HepG2 (cell line): Measurements from ENCODE around the gene ZNF334. TPM values are rescaled to one million over a fixed set of nuclear protein-coding genes. Genes with fewer than 3 reads are reported as not detected.

Source experiments
- ATAC-seq: fragments of 200-7000 bp; cut with Tn5 transposase; 3 replicates; pipeline ENCODE4 v1.9.1; 2020; ENCODE audit warnings: mild to moderate bottlenecking, moderate library complexity
- BruUV-seq: library from RNA; stranded (reverse); fragments of 400-500 nt; replicated peaks from 2 replicates; lab custom pipeline; 2021; lab: Mats Ljungman, UMichigan
- CTCF ChIA-PET: fragments of 300-600 bp; formaldehyde crosslinking; extraction: SDS; loops from one replicate; lab custom pipeline; 2021; ENCODE audit warnings: low total read pairs, inconsistent platforms, low intra/inter-chr PET ratio; lab: Yijun Ruan, JAX
- POLR2A ChIA-PET: fragments of 350-600 bp; sonication (Branson Sonifier 250); formaldehyde crosslinking; loops from one replicate; lab custom pipeline; 2020; ENCODE audit warnings: antibody characterized with exemption, inconsistent platforms; lab: Yijun Ruan, JAX
- DNase-seq: peaks from one replicate; pipeline ENCODE4 v3.0.0-alpha.2; 2015; ENCODE audit warnings: low spot score
- FAIRE-seq: peaks from 3 replicates; lab custom pipeline; 2011; peaks lifted over from hg19 to GRCh38; lab: Jason Lieb, UNC
- H2AFZ ChIP-seq: one replicate; pipeline ENCODE4 v1.6.1; 2011; ENCODE audit warnings: low read length, inconsistent platforms
- H3K27ac ChIP-seq: fragments of 300-600 bp; 3 replicates; pipeline ENCODE4 v1.8.0; 2011; ENCODE audit warnings: mixed run types, mild to moderate bottlenecking, mixed read lengths, low read length, inconsistent platforms; ENCODE audit not compliant: insufficient read depth; ENCODE audit errors: extremely low read length
- H3K27me3 ChIP-seq, 2 experiments: fragments of 200-600 bp in 1 of 2; 2 replicates in 1 of 2; 3 replicates in 1 of 2; pipeline versions ENCODE4 v1.6.0 to v1.8.0; 2011; ENCODE audit warnings: low read length in 2 of 2, mild to moderate bottlenecking in 2 of 2, moderate library complexity in 2 of 2, inconsistent platforms in 1 of 2; ENCODE audit not compliant: insufficient read depth in 2 of 2, control insufficient read depth in 1 of 2
- H3K36me3 ChIP-seq, 2 experiments: fragments of 200-600 bp in 1 of 2; replicated peaks in 1 of 2; 2 replicates in 1 of 2; 3 replicates in 1 of 2; pipeline versions ENCODE4 v1.5.1 to v1.8.0; 2011; ENCODE audit warnings: low read length in 2 of 2, inconsistent platforms in 1 of 2; ENCODE audit not compliant: insufficient read depth in 2 of 2, control insufficient read depth in 1 of 2
- H3K4me1 ChIP-seq: 2 replicates; pipeline ENCODE4 v1.5.1; 2012; ENCODE audit warnings: low read length, inconsistent platforms; ENCODE audit not compliant: insufficient read depth
- H3K4me2 ChIP-seq: 2 replicates; pipeline ENCODE4 v1.6.0; 2011; ENCODE audit warnings: low read depth, low read length, inconsistent platforms
- H3K4me3 ChIP-seq, 3 experiments: fragments of 200-600 bp in 1 of 3; sonication (generic), shearing (Covaris generic) in 1 of 3; replicated peaks in 1 of 3; 2 replicates each; pipeline ENCODE4 v1.5.1; 2011 to 2016; ENCODE audit warnings: low read length in 3 of 3, inconsistent platforms in 2 of 3, low read depth in 2 of 3, mild to moderate bottlenecking in 2 of 3, control low read depth in 1 of 3, mixed read lengths in 1 of 3; ENCODE audit not compliant: insufficient read depth in 1 of 3
- H3K79me2 ChIP-seq: one replicate; pipeline ENCODE4 v1.6.1; 2011; ENCODE audit warnings: low read length, inconsistent platforms; ENCODE audit not compliant: insufficient read depth
- H3K9ac ChIP-seq: 2 replicates; pipeline ENCODE4 v1.6.0; 2011; ENCODE audit warnings: mild to moderate bottlenecking, low read depth, low read length, inconsistent platforms; ENCODE audit not compliant: insufficient read depth
- H3K9me3 ChIP-seq: 2 replicates; pipeline ENCODE4 v1.5.1; 2012; ENCODE audit warnings: mild to moderate bottlenecking, low read length
- H4K20me1 ChIP-seq: 2 replicates; pipeline ENCODE4 v1.6.0; 2011; ENCODE audit warnings: inconsistent platforms, mild to moderate bottlenecking, low read length, moderate library complexity; ENCODE audit not compliant: insufficient read depth
- CREM ChIP-seq, 2 experiments: sonication (generic) in 1 of 2; formaldehyde crosslinking in 1 of 2; IDR thresholded peaks; 2 replicates each; pipeline versions ENCODE4 v1.4.0 to v1.6.1; 2016 to 2020; ENCODE audit warnings: antibody characterized with exemption in 1 of 2, mild to moderate bottlenecking in 1 of 2, missing genetic modification reagents in 1 of 2
- DNMT1 ChIP-seq: sonication (generic); formaldehyde crosslinking; IDR thresholded peaks from 2 replicates; pipeline ENCODE4 v1.5.1; 2020; ENCODE audit warnings: mild to moderate bottlenecking, missing genetic modification reagents
- HMGXB4 ChIP-seq, 2 experiments: sonication (generic) in 1 of 2; formaldehyde crosslinking in 1 of 2; IDR thresholded peaks; 2 replicates each; pipeline versions ENCODE4 v1.4.0 to v1.6.1; 2018 to 2020; ENCODE audit warnings: missing genetic modification reagents in 2 of 2, borderline replicate concordance in 1 of 2, low read depth in 1 of 2, mild to moderate bottlenecking in 1 of 2, missing biosample characterization in 1 of 2
- HNRNPK ChIP-seq: fragments of 200-400 bp; formaldehyde crosslinking; IDR thresholded peaks from 2 replicates; pipeline ENCODE4 v1.6.1; 2018; ENCODE audit warnings: low read length, low read depth, moderate library complexity, mild to moderate bottlenecking; ENCODE audit not compliant: poor library complexity, severe bottlenecking
- NR2C2 ChIP-seq: sonication (generic); formaldehyde crosslinking; IDR thresholded peaks from 2 replicates; pipeline ENCODE4 v1.4.0; 2020; ENCODE audit warnings: missing genetic modification reagents, mild to moderate bottlenecking, moderate library complexity, borderline replicate concordance
- NR3C1 ChIP-seq: sonication (generic); formaldehyde crosslinking; IDR thresholded peaks from 2 replicates; pipeline ENCODE4 v1.4.0; 2020; ENCODE audit warnings: missing genetic modification reagents
- POLR2AphosphoS2 ChIP-seq: IDR thresholded peaks from 2 replicates; pipeline ENCODE4 v1.6.1; 2011; ENCODE audit warnings: low read depth, low read length, improper control_type of control experiment
- POLR2G ChIP-seq: fragments of 200-400 bp; formaldehyde crosslinking; IDR thresholded peaks from 2 replicates; pipeline ENCODE4 v1.6.1; 2018; ENCODE audit warnings: mild to moderate bottlenecking, low read depth, low read length, moderate library complexity
- PPARG ChIP-seq: conservative IDR thresholded peaks from 2 replicates; pipeline ENCODE4 v1.6.1; 2016; ENCODE audit warnings: missing biosample characterization, missing genetic modification reagents
- SIN3A ChIP-seq: IDR thresholded peaks from 2 replicates; pipeline ENCODE4 v1.6.1; 2011; ENCODE audit warnings: low read depth, mild to moderate bottlenecking, control low read depth, low read length, borderline replicate concordance
- TRIM22 ChIP-seq: fragments of 450-650 bp; IDR thresholded peaks from 2 replicates; pipeline ENCODE4 v1.6.1; 2017
- ZBTB42 ChIP-seq: sonication (generic); formaldehyde crosslinking; IDR thresholded peaks from 2 replicates; pipeline ENCODE4 v1.5.0; 2020; ENCODE audit warnings: mild to moderate bottlenecking, missing genetic modification reagents
- ZNF253 ChIP-seq: sonication (generic); formaldehyde crosslinking; IDR thresholded peaks from 2 replicates; pipeline ENCODE4 v1.8.0; 2022; ENCODE audit warnings: mild to moderate bottlenecking, missing genetic modification reagents, borderline replicate concordance
- ZNF275 ChIP-seq: sonication (generic); formaldehyde crosslinking; IDR thresholded peaks from 2 replicates; pipeline ENCODE4 v1.8.0; 2022; ENCODE audit warnings: missing genetic modification reagents, mild to moderate bottlenecking, inconsistent platforms, borderline replicate concordance
- ZNF576 ChIP-seq: sonication (generic); formaldehyde crosslinking; IDR thresholded peaks from 2 replicates; pipeline ENCODE4 v1.4.0; 2020; ENCODE audit warnings: mild to moderate bottlenecking, missing genetic modification reagents
- WGBS: methylation state at CpG from one replicate; pipeline ENCODE4 v1.1.6; 2017; ENCODE audit warnings: low lambda C conversion rate; 5-methylcytosine and 5-hydroxymethylcytosine counted together
- in situ Hi-C: cut with HindIII; loops from 2 replicates; pipeline ENCODE4 v1.10.0; 2017; ENCODE audit warnings: low pct_unique_long_range_greater_than_20kb; ENCODE audit not compliant: extremely low pct_ligation_motif_present
- intact Hi-C: fragments of 100-400 bp; cut with micrococcal nuclease; formaldehyde crosslinking; loops from one replicate; pipeline ENCODE4 v1.10.0; 2022; ENCODE audit not compliant: unreplicated experiment
- polyA plus RNA-seq, 8 experiments: library from polyadenylated mRNA; depleted of rRNA in 3 of 8; stranded (reverse) in 7 of 8; unstranded in 1 of 8; fragments of >200 nt; fragmentation: Illumina TruSeq in 4 of 8; extraction: Trizol in 4 of 8; gene quantifications; 2 replicates each; pipeline versions ENCODE4 v1.2.1 to v1.2.3, GENCODE V29; 2011 to 2016; ENCODE audit warnings: low read depth in 4 of 8, missing spikeins in 1 of 8, mixed read lengths in 1 of 8; ENCODE audit not compliant: insufficient read depth in 1 of 8
- total RNA-seq, 5 experiments: library from RNA; depleted of rRNA; stranded (reverse); fragments of >200 nt; fragmentation: Illumina TruSeq; extraction: Trizol; gene quantifications; 2 replicates each; pipeline ENCODE4 v1.2.3, GENCODE V29; 2016; ENCODE audit warnings: low read depth in 1 of 5

The ZNF334 gene
- total and polyA plus RNA-seq, 2 of the 13 experiments (the other 11 are each of a cell fraction or from before 2014, with no cell fraction given): 4.8 to 7.8 TPM

GRCh38 chr20:46557231-46557956, 44.0 kb upstream of the ZNF334 start (continued):
- TF ChIP-seq ZNF253 (CRISPR knock-in tag) (no peak), ZNF576 (CRISPR knock-in tag) (0 out of 2 replicates have a peak, but pooled peaks have one; percentile 31), DNMT1 (CRISPR knock-in tag) (no peak), CREM (IDR thresholded peaks at IDR 0.05) (no peak), CREM (CRISPR knock-in tag; IDR thresholded peaks at IDR 0.05) (no peak), POLR2AphosphoS2 (0 out of 2 replicates have a peak, but pooled peaks have one; percentile 36), POLR2G (peak; percentile 32; the same call in 1 of the 2 replicates)

GRCh38 chr20:46555370-46555956, 42.1 kb upstream of the ZNF334 start:
- H3K27me3 ChIP-seq: 0 out of 5 replicates have a peak, but pooled peaks cover 0 to 3% of the 10 kb centered on the region in 2 experiments
- WGBS: 17% methylated on average over 4 of the region's 4 CpGs
- POLR2A ChIA-PET: interaction anchor here (1.2 kb wide), 1 partner anchor 52 kb away, joined by 3 read pairs; no protein-coding TSS in a partner anchor
- no peak for DNase-seq
- H3K79me2 ChIP-seq: no peaks in the 10 kb centered on the region
- BruUV-seq: no TSS peak
- H3K9ac ChIP-seq: no peak overlapping the region
- H3K27ac ChIP-seq: no peak overlapping the region
- no peak overlapping the region for H2AFZ ChIP-seq
- no peaks in the 10 kb centered on the region for H4K20me1 ChIP-seq
- no peak for FAIRE-seq
- ATAC-seq: no peak
- no peak overlapping the region for H3K4me2 ChIP-seq
- H3K4me1 ChIP-seq: peaks cover 62% of the 10 kb centered on the region
- intact Hi-C loops: loop anchor here (5.0 kb wide), 1 partner anchor 33 kb away; no protein-coding TSS in a partner anchor
- H3K9me3 ChIP-seq: no peaks in the 10 kb centered on the region
- in situ Hi-C loops: no loop called here
- H3K4me3 ChIP-seq: no peak overlapping the region
- H3K36me3 ChIP-seq: no peaks in the 10 kb centered on the region
- CTCF ChIA-PET: no interaction called here
- TF ChIP-seq SIN3A: no peak
- no peak for TF ChIP-seq TRIM22
- no peak for TF ChIP-seq NR2C2 (CRISPR knock-in tag)
- TF ChIP-seq NR3C1 (CRISPR knock-in tag): no peak
- no peak for TF ChIP-seq ZBTB42 (CRISPR knock-in tag)
- no peak for TF ChIP-seq ZNF275 (CRISPR knock-in tag)
- no peak for TF ChIP-seq HMGXB4 (CRISPR knock-in tag; IDR thresholded peaks at IDR 0.05; ENCODE audit: borderline replicate concordance in 1 of 2, low read depth in 1 of 2)
- TF ChIP-seq PPARG (CRISPR knock-in tag): no peak
- no peak for TF ChIP-seq HNRNPK
